ENCODE measurements around the gene EFCAB9.
"Not testable (repeated sequence)": the region's sequence is repeated elsewhere in the genome, so short reads cannot be mapped to it uniquely, and the experiment has no call there.

The EFCAB9 gene

GRCh38 chr5:172193872-172194271, at the start of gene EFCAB9:
Gene EFCAB9, plus strand, starts transcription at chr5:172194172. Its CDS starts 1 bp downstream, at chr5:172194173.
- no peak for DNase-seq

- no peak for DNase-seq
These were observed 49.6 kb upstream of the EFCAB9 start for GRCh38 chr5:172144291-172144815.

GRCh38 chr5:172144931-172145869, 48.8 kb upstream of the EFCAB9 start:
- DNase-seq = no peak

GRCh38 chr5:172145870-172146747, 47.9 kb upstream of the EFCAB9 start:
- DNase-seq = no peak

- DNase-seq = no peak
These were observed 47.3 kb upstream of the EFCAB9 start for GRCh38 chr5:172146748-172147092.

- DNase-seq = no peak
These were observed 46.1 kb upstream of the EFCAB9 start for GRCh38 chr5:172147857-172148256.

- DNase-seq = no peak
These were observed 45.6 kb upstream of the EFCAB9 start for GRCh38 chr5:172148381-172148780.

- DNase-seq = no peak
These were observed 44.9 kb upstream of the EFCAB9 start for GRCh38 chr5:172149073-172149472.

- not testable (repeated sequence) for DNase-seq
These were observed 44.5 kb upstream of the EFCAB9 start for GRCh38 chr5:172149481-172149880.

- no peak for DNase-seq
These were observed 43.2 kb upstream of the EFCAB9 start for GRCh38 chr5:172150514-172151425.

GRCh38 chr5:172151661-172152210, 42.2 kb upstream of the EFCAB9 start:
- DNase-seq = no peak

GRCh38 chr5:172153695-172154094, 40.3 kb upstream of the EFCAB9 start:
- no peak for DNase-seq

- DNase-seq = not testable (repeated sequence)
These were observed 38.9 kb upstream of the EFCAB9 start for GRCh38 chr5:172155101-172155500.

- no peak for DNase-seq
These were observed 37.4 kb upstream of the EFCAB9 start for GRCh38 chr5:172156541-172156994.

GRCh38 chr5:172159016-172159415, 35.0 kb upstream of the EFCAB9 start:
- DNase-seq = no peak

GRCh38 chr5:172160506-172160905, 33.5 kb upstream of the EFCAB9 start:
- DNase-seq = no peak

GRCh38 chr5:172162323-172162986, 31.5 kb upstream of the EFCAB9 start:
- no peak for DNase-seq

GRCh38 chr5:172162987-172163343, 31.0 kb upstream of the EFCAB9 start:
- no peak for DNase-seq

GRCh38 chr5:172163346-172163745, 30.6 kb upstream of the EFCAB9 start:
- no peak for DNase-seq

GRCh38 chr5:172164769-172165212, 29.2 kb upstream of the EFCAB9 start:
- DNase-seq = no peak

- DNase-seq = no peak
These were observed 28.5 kb upstream of the EFCAB9 start for GRCh38 chr5:172165465-172165864.

All from SHP77 (cell line).